Measurements from ENCODE around the gene PYCR2. TPM values are rescaled to one million over a fixed set of nuclear protein-coding genes. Genes with fewer than 3 reads are reported as not detected.

Gene PYCR2
- total and polyA plus RNA-seq, 2 of the 8 experiments (the other 6 are each of a cell fraction or from before 2014, with no cell fraction given), result 79.3 to 84.6 TPM

GRCh38 chr1:225921734-225922709, 2.0 kb downstream of the PYCR2 start:
- peaks cover 11% of the 10 kb centered on the region for H3K79me1 ChIP-seq (ENCODE audit: low read depth, low read length)
- no peaks in the 10 kb centered on the region for H3K9me3 ChIP-seq (ENCODE audit: insufficient read depth in 2 of 2, low read depth in 1 of 2, low read length in 1 of 2)
- no peak overlapping the region for H3K14ac ChIP-seq (ENCODE audit: insufficient read length)
- H3K4me2 ChIP-seq (ENCODE audit: insufficient read depth in 1 of 2, low read depth in 2 of 2, low read length in 2 of 2), result peak overlapping the region in 1 of 2 experiments; percentile 63; a peak in 1 of 4 replicates
- no peak overlapping the region for H2BK15ac ChIP-seq (ENCODE audit: low read length)
- peaks cover 9 to 46% (median 24%) of the 10 kb centered on the region in 4 experiments; a peak in 7 of 8 replicates for H3K36me3 ChIP-seq (ENCODE audit: control insufficient read depth in 2 of 4, insufficient read depth in 4 of 4, low read length in 3 of 4)
- ChIA-PET POLR2A (ENCODE audit: partially characterized antibody) (interaction anchor here (0.8 to 3.4 kb wide), 6 partner anchors 12 to 55 kb away, joined by 3 to 22 read pairs (median 6); partner anchors contain the start of genes LEFTY1 and TMEM63A), CTCF (ENCODE audit: partially characterized antibody) (interaction anchor here (0.7 to 5.5 kb wide), 13 partner anchors 11 to 447 kb away, joined by 3 to 27 read pairs (median 4); no protein-coding TSS in a partner anchor)
- H3K27me3 ChIP-seq (replicated peaks in 1 of 4; ENCODE audit: control insufficient read depth in 3 of 4, extremely low read depth in 1 of 4, insufficient read depth in 3 of 4, low read length in 3 of 4), result no peaks in the 10 kb centered on the region
- H4K20me1 ChIP-seq (replicated peaks in 1 of 2; ENCODE audit: control insufficient read depth in 1 of 2, insufficient read depth in 2 of 2, low read length in 2 of 2), result peaks cover 3 to 4% of the 10 kb centered on the region in 2 experiments
- H4K8ac ChIP-seq (ENCODE audit: extremely low read depth, insufficient read depth, low read length), result no peak overlapping the region
- peak overlapping the region in 1 of 4 experiments; percentile 45; a peak in 3 of 7 replicates for H3K9ac ChIP-seq (replicated peaks in 1 of 4; ENCODE audit: extremely low read depth in 1 of 4, low read depth in 3 of 4, low read length in 3 of 4)
- FAIRE-seq, result no peak
- H3K27ac ChIP-seq (ENCODE audit: low read depth, low read length), result no peak overlapping the region; the same call in 1 of the 2 replicates
- 0 out of 2 replicates have a peak overlapping the region, but pooled peaks have one; percentile 13 for H2BK5ac ChIP-seq (ENCODE audit: low read depth, low read length)
- no peak overlapping the region for H4K91ac ChIP-seq (replicated peaks; ENCODE audit: insufficient read length, low read length)
- no peak overlapping the region for H2BK120ac ChIP-seq (replicated peaks; ENCODE audit: low read depth, low read length)
- H3K4ac ChIP-seq (replicated peaks; ENCODE audit: insufficient read length, low read depth, low read length), result no peak overlapping the region
- H3K4me3 ChIP-seq (ENCODE audit: extremely low read depth in 1 of 4, insufficient read depth in 2 of 4, low read depth in 3 of 4, low read length in 4 of 4), result no peak overlapping the region
- no peak overlapping the region for H3K56ac ChIP-seq (replicated peaks; ENCODE audit: insufficient read length, low read depth, low read length)
- no peak overlapping the region for H2BK12ac ChIP-seq (ENCODE audit: low read depth, low read length)
- no peak overlapping the region for H3K18ac ChIP-seq (ENCODE audit: extremely low read depth, low read length)
- H3K23me2 ChIP-seq (ENCODE audit: low read depth, low read length), result peaks cover 4% of the 10 kb centered on the region
- WGBS, 2 experiments (ENCODE audit: extremely low coverage in 1 of 2, insufficient coverage in 1 of 2, insufficient read length in 1 of 2, insufficient replicate concordance in 2 of 2, low coverage in 1 of 2, low lambda C conversion rate in 2 of 2, missing lambda C conversion rate in 1 of 2), result 97% methylated on average over 23 of the region's 23 CpGs; no CpG with 5 or more reads in 1 of the 2 experiments
- H3K79me2 ChIP-seq (ENCODE audit: control insufficient read depth in 1 of 2, insufficient read depth in 2 of 2, low read length in 2 of 2), result peaks cover 5 to 15% of the 10 kb centered on the region in 2 experiments
- no peak overlapping the region for H3K23ac ChIP-seq (ENCODE audit: insufficient read length)
- H2AK5ac ChIP-seq (ENCODE audit: low read depth, low read length), result no peak overlapping the region
- no peak overlapping the region for H2AFZ ChIP-seq (ENCODE audit: low read length)
- no peak for DNase-seq (ENCODE audit: low read depth in 1 of 2, low spot score in 2 of 2)
- no peak overlapping the region for H2BK20ac ChIP-seq (ENCODE audit: low read length)
- H4K5ac ChIP-seq (ENCODE audit: insufficient read length, low read depth, low read length), result no peak overlapping the region
- peaks cover 0 to 9% (median 5%) of the 10 kb centered on the region in 4 experiments; a peak in 4 of 7 replicates for H3K4me1 ChIP-seq (replicated peaks in 1 of 4; ENCODE audit: control insufficient read depth in 3 of 4, insufficient read depth in 4 of 4, low read length in 3 of 4)
- TF ChIP-seq CHD2 (IDR thresholded peaks at IDR 0.05; ENCODE audit: low read length), result no peak
- TF ChIP-seq JUND (IDR thresholded peaks at IDR 0.05; ENCODE audit: low read length), result no peak
- TF ChIP-seq SRF (IDR thresholded peaks at IDR 0.05; ENCODE audit: low read depth, low read length), result no peak
- TF ChIP-seq NANOG (IDR thresholded peaks at IDR 0.05; ENCODE audit: insufficient read depth, low read depth, low read length, poor library complexity, severe bottlenecking), result no peak
- no peak for TF ChIP-seq TCF12 (IDR thresholded peaks at IDR 0.05; ENCODE audit: low read depth, low read length)
- no peak for TF ChIP-seq KDM5A (IDR thresholded peaks at IDR 0.05; ENCODE audit: low read length)
- TF ChIP-seq TBP (IDR thresholded peaks at IDR 0.05; ENCODE audit: low read depth, low read length), result no peak
- TF ChIP-seq RXRA (IDR thresholded peaks at IDR 0.05; ENCODE audit: insufficient read depth, low read depth, low read length), result no peak
- TF ChIP-seq TAF7 (optimal IDR thresholded peaks at IDR 0.05; ENCODE audit: borderline replicate concordance, low read depth, low read length), result no peak
- TF ChIP-seq TEAD4 (IDR thresholded peaks at IDR 0.05; ENCODE audit: low read depth, low read length), result no peak
- TF ChIP-seq ZNF274 (IDR thresholded peaks at IDR 0.05; ENCODE audit: borderline replicate concordance, extremely low read depth, low read length), result no peak
